ENCODE results near the gene RBBP6.
"Not testable (repeated sequence)": the region's sequence is repeated elsewhere in the genome, so short reads cannot be mapped to it uniquely, and the experiment has no call there.

RBBP6 gene

GRCh38 chr16:24612656-24613055 lies 73.3 kb downstream of the RBBP6 start:
- H3K4me3 ChIP-seq (ENCODE audit: low read length) = no peak overlapping the region
- DNase-seq (ENCODE audit: low read depth) = no peak
- TF ChIP-seq CTCF (conservative IDR thresholded peaks at IDR 0.05; ENCODE audit: low read depth, low read length) = no peak

- H3K4me3 ChIP-seq (ENCODE audit: low read length); DNase-seq (ENCODE audit: low read depth): not testable (repeated sequence)
These were observed 73.9 kb downstream of the RBBP6 start for GRCh38 chr16:24613267-24613666.

GRCh38 chr16:24617502-24617901 lies 78.1 kb downstream of the RBBP6 start:
- DNase-seq (ENCODE audit: low read depth) = no peak
- no peak for TF ChIP-seq CTCF (conservative IDR thresholded peaks at IDR 0.05; ENCODE audit: low read depth, low read length)
- H3K4me3 ChIP-seq (ENCODE audit: low read length) = no peak overlapping the region

Data from retinal pigment epithelial cell (primary cell).